SHP77 (cell line): ENCODE measurements around the gene ZNF569.
A peak's percentile ranks its signal among the peaks of the same experiment; 100 is the strongest.
"Not testable (repeated sequence)": the region's sequence is repeated elsewhere in the genome, so short reads cannot be mapped to it uniquely, and the experiment has no call there.

Source experiments
- DNase-seq, 2 experiments: peaks; one replicate each; lab custom pipeline; 2025; lab: John Stamatoyannopoulos, UW

The ZNF569 gene

DNA sequence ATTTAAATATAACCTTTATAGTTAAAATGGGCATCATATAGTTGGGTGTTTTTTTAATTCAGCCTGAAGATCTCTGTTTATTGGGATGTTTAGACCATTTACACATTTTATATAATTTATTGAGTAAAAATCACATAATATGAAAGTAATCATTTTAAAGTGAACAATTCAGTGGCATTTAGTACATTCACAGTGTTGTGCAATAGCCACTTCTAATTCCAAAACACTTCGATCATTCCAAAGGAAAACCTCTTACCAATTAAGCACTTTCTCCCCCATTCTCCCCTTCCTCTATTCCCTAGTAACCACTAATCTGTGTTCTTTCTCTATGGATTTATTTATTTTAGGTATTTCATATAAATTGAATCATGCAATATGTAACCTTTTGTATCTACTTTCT is 66.2 kb downstream of the ZNF569 start:
- DNase-seq: no peak

DNA sequence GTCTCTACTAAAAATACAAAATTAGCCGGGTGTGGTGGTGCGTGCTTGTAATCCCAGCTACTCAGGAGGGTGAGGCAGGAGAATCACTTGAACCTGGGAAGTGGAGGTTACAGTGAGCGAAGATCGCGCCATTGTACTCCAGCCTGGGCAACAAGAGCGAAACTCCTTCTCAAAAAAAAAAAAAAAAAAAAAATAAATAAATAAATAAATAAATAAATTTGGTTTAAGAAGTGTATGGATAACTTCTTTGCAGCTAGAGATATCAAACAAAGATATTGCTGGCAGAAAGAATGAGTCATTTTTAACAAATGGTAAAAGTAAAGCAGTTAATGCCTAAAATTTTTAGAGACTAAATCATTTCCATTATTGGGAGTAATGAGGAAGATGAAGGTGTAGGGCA is 75.8 kb downstream of the ZNF569 start:
- DNase-seq: not testable (repeated sequence)

DNA sequence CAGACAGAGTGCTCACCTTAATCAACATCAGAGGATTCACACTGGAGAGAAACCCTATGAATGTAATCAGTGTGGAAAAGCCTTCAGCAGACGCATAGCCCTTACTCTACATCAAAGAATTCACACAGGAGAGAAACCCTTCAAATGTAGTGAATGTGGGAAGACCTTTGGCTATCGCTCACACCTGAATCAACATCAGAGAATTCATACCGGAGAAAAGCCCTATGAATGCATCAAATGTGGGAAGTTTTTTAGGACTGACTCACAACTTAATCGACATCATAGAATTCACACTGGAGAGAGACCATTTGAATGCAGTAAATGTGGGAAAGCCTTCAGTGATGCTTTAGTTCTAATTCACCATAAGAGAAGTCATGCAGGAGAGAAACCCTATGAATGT is 78.0 kb downstream of the ZNF569 start:
- no peak for DNase-seq

DNA sequence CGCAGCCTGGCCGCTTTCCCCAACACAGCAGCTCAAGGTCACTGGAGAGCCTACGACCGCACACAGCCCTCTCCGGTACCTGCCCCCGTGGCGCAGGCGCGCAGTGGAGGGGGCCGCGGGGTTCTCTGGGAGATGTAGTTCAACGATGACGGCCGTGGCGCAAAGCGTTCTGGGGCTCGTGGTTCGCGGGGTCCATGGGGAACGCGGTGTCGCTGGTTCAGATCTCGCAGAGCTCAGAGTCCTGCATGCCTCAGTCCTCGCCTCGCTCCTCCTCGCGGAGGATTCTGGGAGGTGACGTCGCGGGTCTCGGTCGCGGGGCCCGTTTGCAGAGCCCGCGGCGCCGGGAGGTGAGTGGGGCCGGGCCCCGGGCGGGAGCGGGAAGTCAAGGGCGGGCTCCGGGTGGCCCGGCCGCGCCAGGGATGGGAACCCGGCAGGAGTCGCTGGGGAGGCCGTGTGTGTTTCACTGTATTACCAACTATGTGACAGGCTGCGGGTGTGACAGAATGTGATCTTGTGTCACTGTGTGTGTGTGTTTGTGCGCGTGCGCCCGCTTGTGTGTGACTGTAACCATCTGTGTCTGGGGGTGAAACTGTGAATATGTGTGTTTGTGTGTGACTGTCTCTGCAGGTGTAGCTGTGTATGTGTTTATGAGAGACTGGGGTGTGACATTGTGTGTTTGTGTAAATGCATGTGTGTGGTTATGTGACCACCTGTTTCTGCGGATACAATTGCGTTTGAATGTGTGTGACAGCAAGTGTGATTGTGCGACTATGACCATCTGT is 96.2 kb downstream of the ZNF569 start, which contains the start of gene ZNF527:
Gene ZNF527, plus strand, starts transcription at position 220 of the 782 bp plus-strand sequence. CDS start 3,100 bp downstream, outside the sequence.
- peak; percentile 99 for DNase-seq

- DNase-seq: peak; percentile 41 to 51
Observed at GRCh38 chr19:37370386-37370879, 96.8 kb downstream of the ZNF569 start.

DNA sequence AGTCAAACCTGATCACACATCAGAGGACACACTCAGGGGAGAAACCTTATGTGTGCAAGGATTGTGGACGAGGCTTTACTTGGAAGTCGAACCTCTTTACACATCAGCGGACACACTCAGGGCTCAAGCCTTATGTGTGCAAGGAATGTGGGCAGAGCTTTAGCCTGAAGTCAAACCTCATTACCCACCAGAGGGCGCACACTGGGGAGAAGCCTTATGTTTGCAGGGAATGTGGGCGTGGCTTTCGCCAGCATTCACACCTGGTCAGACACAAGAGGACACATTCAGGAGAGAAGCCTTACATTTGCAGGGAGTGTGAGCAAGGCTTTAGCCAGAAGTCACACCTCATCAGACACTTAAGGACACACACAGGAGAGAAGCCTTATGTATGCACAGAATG is 104.5 kb downstream of the ZNF569 start:
- DNase-seq: peak in 1 of 2 experiments; percentile 21

GRCh38 chr19:37361994-37362393 is 105.2 kb downstream of the ZNF569 start:
- no peak for DNase-seq
